HCT116 (cell line): ENCODE measurements around the gene TEX101.
"Not testable (repeated sequence)": the region's sequence is repeated elsewhere in the genome, so short reads cannot be mapped to it uniquely, and the experiment has no call there.

Source experiments
- EGR1 ChIP-seq: IDR thresholded peaks from 2 replicates; pipeline ENCODE4 v1.6.1; 2012; ENCODE audit warnings: low read depth
- POLR2A ChIP-seq: IDR thresholded peaks from 2 replicates; pipeline ENCODE4 v1.7.0; 2011; ENCODE audit warnings: borderline replicate concordance; ENCODE audit not compliant: insufficient read depth, insufficient read length; ENCODE audit errors: extremely low read depth
- POLR2AphosphoS5 ChIP-seq: IDR thresholded peaks from 2 replicates; pipeline ENCODE4 v1.6.1; 2011; ENCODE audit warnings: mild to moderate bottlenecking, low read depth, low read length, moderate library complexity
- YY1 ChIP-seq: IDR thresholded peaks from 2 replicates; pipeline ENCODE4 v1.6.1; 2011; ENCODE audit warnings: low read length, low read depth, moderate library complexity, mild to moderate bottlenecking; ENCODE audit not compliant: insufficient replicate concordance; ENCODE audit errors: extremely low read depth
- TF ChIP-seq, protein P1 (sequence below), 3 experiments: fragments of 200-600 bp in 1 of 3; sonication (generic) in 1 of 3; IDR thresholded peaks in 2 of 3; conservative IDR thresholded peaks in 1 of 3; 2 replicates each; pipeline ENCODE4 v1.5.1; 2012 to 2017; ENCODE audit warnings: low read depth in 2 of 3, low read length in 2 of 3, antibody characterized with exemption in 1 of 3, borderline replicate concordance in 1 of 3, control low read depth in 1 of 3, mild to moderate bottlenecking in 1 of 3, mixed read lengths in 1 of 3, mixed run types in 1 of 3, moderate library complexity in 1 of 3; ENCODE audit not compliant: insufficient read depth in 1 of 3
- TF ChIP-seq, protein P2 (sequence below): IDR thresholded peaks from 2 replicates; pipeline ENCODE4 v1.6.1; 2011; ENCODE audit warnings: mild to moderate bottlenecking, low read length, moderate library complexity; ENCODE audit not compliant: insufficient replicate concordance; ENCODE audit errors: extremely low read depth

DNA sequence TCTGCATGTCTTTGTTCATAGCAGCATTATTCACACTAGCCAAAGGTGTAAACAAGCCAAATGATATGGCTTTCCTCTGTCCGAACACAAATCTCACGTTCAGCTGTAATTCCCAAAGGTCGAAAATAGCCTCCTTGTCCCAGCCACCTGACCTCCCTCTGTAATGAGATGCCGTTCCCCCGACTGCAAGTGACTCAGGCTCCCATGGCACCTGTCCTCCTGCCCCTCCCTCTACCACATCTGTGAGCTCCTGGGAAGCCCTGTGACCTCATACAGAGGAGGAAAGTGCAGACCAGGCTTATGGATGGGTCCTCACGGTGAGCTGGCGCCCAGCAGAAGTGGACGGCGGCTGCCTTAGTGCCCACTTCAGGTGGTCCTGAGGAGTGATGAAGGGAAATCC, 45.8 kb upstream of the TEX101 start:
- TF ChIP-seq, protein P1, sequence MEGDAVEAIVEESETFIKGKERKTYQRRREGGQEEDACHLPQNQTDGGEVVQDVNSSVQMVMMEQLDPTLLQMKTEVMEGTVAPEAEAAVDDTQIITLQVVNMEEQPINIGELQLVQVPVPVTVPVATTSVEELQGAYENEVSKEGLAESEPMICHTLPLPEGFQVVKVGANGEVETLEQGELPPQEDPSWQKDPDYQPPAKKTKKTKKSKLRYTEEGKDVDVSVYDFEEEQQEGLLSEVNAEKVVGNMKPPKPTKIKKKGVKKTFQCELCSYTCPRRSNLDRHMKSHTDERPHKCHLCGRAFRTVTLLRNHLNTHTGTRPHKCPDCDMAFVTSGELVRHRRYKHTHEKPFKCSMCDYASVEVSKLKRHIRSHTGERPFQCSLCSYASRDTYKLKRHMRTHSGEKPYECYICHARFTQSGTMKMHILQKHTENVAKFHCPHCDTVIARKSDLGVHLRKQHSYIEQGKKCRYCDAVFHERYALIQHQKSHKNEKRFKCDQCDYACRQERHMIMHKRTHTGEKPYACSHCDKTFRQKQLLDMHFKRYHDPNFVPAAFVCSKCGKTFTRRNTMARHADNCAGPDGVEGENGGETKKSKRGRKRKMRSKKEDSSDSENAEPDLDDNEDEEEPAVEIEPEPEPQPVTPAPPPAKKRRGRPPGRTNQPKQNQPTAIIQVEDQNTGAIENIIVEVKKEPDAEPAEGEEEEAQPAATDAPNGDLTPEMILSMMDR (IDR thresholded peaks at IDR 0.05 in 2 of 3, conservative IDR thresholded peaks at IDR 0.05 in 1 of 3; ENCODE audit: borderline replicate concordance in 1 of 3, insufficient read depth in 1 of 3, low read depth in 2 of 3, low read length in 2 of 3) = not testable (repeated sequence)
- TF ChIP-seq POLR2A, POLR2AphosphoS5, EGR1, YY1: not testable (repeated sequence)
- TF ChIP-seq, protein P2, sequence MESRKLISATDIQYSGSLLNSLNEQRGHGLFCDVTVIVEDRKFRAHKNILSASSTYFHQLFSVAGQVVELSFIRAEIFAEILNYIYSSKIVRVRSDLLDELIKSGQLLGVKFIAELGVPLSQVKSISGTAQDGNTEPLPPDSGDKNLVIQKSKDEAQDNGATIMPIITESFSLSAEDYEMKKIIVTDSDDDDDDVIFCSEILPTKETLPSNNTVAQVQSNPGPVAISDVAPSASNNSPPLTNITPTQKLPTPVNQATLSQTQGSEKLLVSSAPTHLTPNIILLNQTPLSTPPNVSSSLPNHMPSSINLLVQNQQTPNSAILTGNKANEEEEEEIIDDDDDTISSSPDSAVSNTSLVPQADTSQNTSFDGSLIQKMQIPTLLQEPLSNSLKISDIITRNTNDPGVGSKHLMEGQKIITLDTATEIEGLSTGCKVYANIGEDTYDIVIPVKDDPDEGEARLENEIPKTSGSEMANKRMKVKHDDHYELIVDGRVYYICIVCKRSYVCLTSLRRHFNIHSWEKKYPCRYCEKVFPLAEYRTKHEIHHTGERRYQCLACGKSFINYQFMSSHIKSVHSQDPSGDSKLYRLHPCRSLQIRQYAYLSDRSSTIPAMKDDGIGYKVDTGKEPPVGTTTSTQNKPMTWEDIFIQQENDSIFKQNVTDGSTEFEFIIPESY = not testable (repeated sequence)
